ENCODE results near the gene ELF1.
"Not testable (repeated sequence)": the region's sequence is repeated elsewhere in the genome, so short reads cannot be mapped to it uniquely, and the experiment has no call there.

- not testable (repeated sequence) for TF ChIP-seq CTCF (conservative IDR thresholded peaks at IDR 0.05); EZH2 (IDR thresholded peaks at IDR 0.05; ENCODE audit: low read depth)
Observed at GRCh38 chr13:40929883-40930282, 89.2 kb downstream of the ELF1 start.

All from PC-9 (cell line).